ENCODE measurements around the gene S100PBP.

GRCh38 chr1:32900371-32900955 is 83.0 kb downstream of the S100PBP start:
- TF ChIP-seq FOXK2 (IDR thresholded peaks at IDR 0.05) (no peak), ELF4 (IDR thresholded peaks at IDR 0.05) (no peak), SP1 (IDR thresholded peaks at IDR 0.05) (no peak)
